ENCODE results near the gene CSAG1.
"Not testable (repeated sequence)": the region's sequence is repeated elsewhere in the genome, so short reads cannot be mapped to it uniquely, and the experiment has no call there.

The CSAG1 gene

GRCh38 chrX:152697952-152698931 is 35.3 kb downstream of the CSAG1 start, which contains the start of gene MAGEA3:
Gene MAGEA3 (plus strand): TSS chrX:152698794. CDS start chrX:152700833, 2,039 bp downstream.
- not testable (repeated sequence) for DNase-seq

GRCh38 chrX:152681012-152681411 is 52.5 kb downstream of the CSAG1 start:
- not testable (repeated sequence) for DNase-seq

All from effector CD8-positive, alpha-beta T cell (primary cell).